Measurements from ENCODE around the gene RPIA. TPM values are rescaled to one million over a fixed set of nuclear protein-coding genes. Genes with fewer than 3 reads are reported as not detected.

The RPIA gene
- total and polyA plus RNA-seq, 2 donors = 25.4 to 53.9 TPM

DNA sequence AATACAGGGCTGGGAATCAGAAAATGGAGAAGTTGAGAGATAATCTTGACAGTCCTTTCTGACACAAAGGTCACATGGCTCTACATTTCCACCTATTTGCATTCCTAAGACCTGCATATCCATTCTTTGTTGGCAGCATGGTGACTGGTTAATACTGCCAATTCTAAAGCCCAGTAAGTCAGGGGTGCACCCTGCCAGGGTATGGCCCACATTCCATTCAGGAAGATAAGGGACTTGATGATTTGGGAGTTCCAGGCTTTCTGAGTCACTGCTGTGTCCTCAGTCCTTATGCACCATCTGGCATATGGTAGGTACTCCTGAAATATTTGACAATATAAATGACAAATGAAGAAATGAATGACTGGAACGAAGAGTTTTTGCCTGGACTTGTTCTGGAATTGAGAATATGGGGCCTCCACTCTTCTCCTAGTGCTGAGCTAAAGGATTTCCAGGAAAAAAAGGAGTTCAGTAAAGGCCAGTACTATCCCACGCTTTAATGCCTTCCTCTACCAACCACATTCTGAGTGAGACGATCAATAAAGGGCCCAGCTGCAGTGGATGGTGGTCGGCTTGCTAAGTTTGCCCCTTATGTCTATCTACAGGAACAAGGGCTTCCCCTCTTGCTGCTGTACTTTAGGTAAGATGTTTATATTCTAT, 32.5 kb upstream of the RPIA start:
- Histone ChIP-seq H3K4me3 (ENCODE audit: low read length in 2 of 2) (no peak overlapping the region), H3K4me1 (ENCODE audit: control insufficient read depth in 2 of 2, insufficient read depth in 2 of 2, low read length in 2 of 2) (no peaks in the 10 kb centered on the region), H3K27me3 (ENCODE audit: control insufficient read depth in 2 of 2, insufficient read depth in 1 of 2, low read length in 1 of 2) (no peaks in the 10 kb centered on the region), H3K27ac (ENCODE audit: low read depth in 1 of 2, low read length in 1 of 2) (no peak overlapping the region), H3K36me3 (ENCODE audit: control insufficient read depth in 2 of 2, insufficient read depth in 2 of 2, low read length in 1 of 2) (no peaks in the 10 kb centered on the region), H3K9me3 (ENCODE audit: control insufficient read depth in 2 of 2, insufficient read depth in 1 of 2, low read length in 1 of 2) (no peaks in the 10 kb centered on the region)
- DNase-seq (ENCODE audit: low read depth in 6 of 9, low spot score in 9 of 9) = no peak
- 85% methylated on average over 4 of the region's 4 CpGs for WGBS

DNA sequence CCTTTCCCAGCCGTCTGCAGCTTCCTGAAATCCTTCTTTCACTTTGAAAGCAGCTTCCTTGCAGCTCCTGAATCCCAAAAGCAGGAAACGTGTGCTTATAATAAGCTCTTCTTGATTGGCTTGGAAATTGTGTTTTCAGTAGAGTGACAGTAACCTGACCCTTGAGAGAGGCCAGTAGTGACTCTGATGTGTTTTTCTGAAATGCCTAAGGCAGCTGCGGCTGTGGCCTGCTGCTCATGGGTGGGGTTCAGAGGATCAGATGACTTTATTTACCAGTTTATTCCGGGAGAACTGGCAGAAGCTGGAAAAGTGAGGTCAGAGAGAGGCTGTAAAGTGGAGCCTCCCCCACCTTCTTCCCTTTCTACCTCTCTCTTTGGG, 31.9 kb upstream of the RPIA start:
- no peaks in the 10 kb centered on the region for H3K27me3 ChIP-seq (ENCODE audit: control insufficient read depth in 2 of 2, insufficient read depth in 1 of 2, low read length in 1 of 2)
- H3K36me3 ChIP-seq (ENCODE audit: control insufficient read depth in 2 of 2, insufficient read depth in 2 of 2, low read length in 1 of 2) = no peaks in the 10 kb centered on the region
- no peaks in the 10 kb centered on the region for H3K4me1 ChIP-seq (ENCODE audit: control insufficient read depth in 2 of 2, insufficient read depth in 2 of 2, low read length in 2 of 2)
- WGBS = 91% methylated on average over 4 of the region's 4 CpGs
- no peak for DNase-seq (ENCODE audit: low read depth in 6 of 9, low spot score in 9 of 9)
- H3K9me3 ChIP-seq (ENCODE audit: control insufficient read depth in 2 of 2, insufficient read depth in 1 of 2, low read length in 1 of 2) = no peaks in the 10 kb centered on the region
- H3K27ac ChIP-seq (ENCODE audit: low read depth in 1 of 2, low read length in 1 of 2) = peak overlapping the region in 1 of 2 donors; percentile 21
- H3K4me3 ChIP-seq (ENCODE audit: low read length in 2 of 2) = no peak overlapping the region

DNA sequence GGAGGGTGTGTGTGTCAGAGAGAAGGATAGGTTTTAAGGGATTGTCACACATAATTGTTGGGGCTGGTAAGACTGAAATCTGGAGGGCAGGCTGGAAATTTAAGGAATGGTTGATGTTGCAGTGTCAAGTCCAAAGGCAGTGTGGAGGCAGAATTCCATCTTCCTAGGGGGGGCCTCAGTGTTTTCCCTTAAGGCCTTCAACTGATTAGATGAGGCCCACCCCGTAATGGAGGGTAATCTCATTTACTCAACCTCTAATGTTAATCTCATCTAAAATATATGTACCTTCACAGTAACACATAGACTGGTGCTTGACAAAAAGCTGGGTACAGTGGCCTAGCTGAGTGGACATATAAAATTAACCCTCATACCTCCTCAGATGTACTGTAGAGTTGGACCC, 30.9 kb upstream of the RPIA start:
- Histone ChIP-seq H3K27ac (ENCODE audit: low read depth in 1 of 2, low read length in 1 of 2) (no peak overlapping the region), H3K4me3 (ENCODE audit: low read length in 2 of 2) (no peak overlapping the region), H3K36me3 (ENCODE audit: control insufficient read depth in 2 of 2, insufficient read depth in 2 of 2, low read length in 1 of 2) (no peaks in the 10 kb centered on the region), H3K27me3 (ENCODE audit: control insufficient read depth in 2 of 2, insufficient read depth in 1 of 2, low read length in 1 of 2) (no peaks in the 10 kb centered on the region), H3K4me1 (ENCODE audit: control insufficient read depth in 2 of 2, insufficient read depth in 2 of 2, low read length in 2 of 2) (no peaks in the 10 kb centered on the region), H3K9me3 (ENCODE audit: control insufficient read depth in 2 of 2, insufficient read depth in 1 of 2, low read length in 1 of 2) (no peaks in the 10 kb centered on the region)
- DNase-seq (ENCODE audit: low read depth in 6 of 9, low spot score in 9 of 9) = no peak
- WGBS = 98% methylated on average over 1 of the region's 1 CpG

DNA sequence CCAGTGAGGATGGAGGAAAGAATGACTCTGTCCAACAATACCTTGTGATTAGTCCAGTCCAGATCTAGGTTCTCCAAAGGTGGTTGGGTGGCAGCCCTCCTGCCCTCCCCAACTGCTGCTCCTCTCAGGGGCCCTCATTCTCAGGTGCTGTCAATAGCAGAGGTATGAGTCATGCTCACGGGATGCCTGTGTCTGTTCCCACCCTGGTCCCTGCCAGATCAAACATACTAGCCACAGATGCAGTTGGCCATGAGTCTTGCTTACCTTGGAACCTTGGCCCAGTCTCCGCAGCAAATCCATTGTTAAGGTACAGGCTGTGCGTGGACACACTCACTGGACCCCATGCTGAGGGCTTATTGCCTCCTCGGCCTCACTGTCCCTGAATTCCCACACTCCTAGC, 24.9 kb upstream of the RPIA start:
- no peak for DNase-seq (ENCODE audit: low read depth in 6 of 9, low spot score in 9 of 9)
- Histone ChIP-seq H3K27me3 (ENCODE audit: control insufficient read depth in 2 of 2, insufficient read depth in 1 of 2, low read length in 1 of 2) (no peaks in the 10 kb centered on the region), H3K36me3 (ENCODE audit: control insufficient read depth in 2 of 2, insufficient read depth in 2 of 2, low read length in 1 of 2) (no peaks in the 10 kb centered on the region), H3K4me3 (ENCODE audit: low read length in 2 of 2) (no peak overlapping the region), H3K27ac (ENCODE audit: low read depth in 1 of 2, low read length in 1 of 2) (no peak overlapping the region), H3K4me1 (ENCODE audit: control insufficient read depth in 2 of 2, insufficient read depth in 2 of 2, low read length in 2 of 2) (no peaks in the 10 kb centered on the region), H3K9me3 (ENCODE audit: control insufficient read depth in 2 of 2, insufficient read depth in 1 of 2, low read length in 1 of 2) (no peaks in the 10 kb centered on the region)
- 95% methylated on average over 4 of the region's 4 CpGs for WGBS

DNA sequence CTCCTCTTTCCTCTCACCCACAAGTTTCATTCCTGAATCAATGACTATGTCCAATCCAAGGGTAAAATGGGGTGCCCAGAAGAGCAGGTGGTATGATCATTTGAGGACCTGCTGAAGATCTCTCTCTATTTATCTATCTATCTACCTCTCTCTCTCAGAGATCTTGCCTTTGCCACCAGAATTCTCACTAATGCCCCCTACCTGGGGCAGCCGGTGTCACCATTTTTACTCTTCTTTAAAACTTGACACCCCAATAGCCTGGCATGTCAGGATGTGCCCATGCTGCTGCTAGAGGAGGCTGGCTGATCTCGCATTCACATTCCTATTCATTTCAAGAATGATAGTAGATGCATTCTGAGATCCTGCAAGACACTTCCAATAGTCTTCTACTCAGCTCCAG, 24.3 kb upstream of the RPIA start:
- no peaks in the 10 kb centered on the region for H3K4me1 ChIP-seq (ENCODE audit: control insufficient read depth in 2 of 2, insufficient read depth in 2 of 2, low read length in 2 of 2)
- WGBS = 99% methylated on average over 2 of the region's 2 CpGs
- H3K27ac ChIP-seq (ENCODE audit: low read depth in 1 of 2, low read length in 1 of 2) = no peak overlapping the region
- no peaks in the 10 kb centered on the region for H3K36me3 ChIP-seq (ENCODE audit: control insufficient read depth in 2 of 2, insufficient read depth in 2 of 2, low read length in 1 of 2)
- no peaks in the 10 kb centered on the region for H3K9me3 ChIP-seq (ENCODE audit: control insufficient read depth in 2 of 2, insufficient read depth in 1 of 2, low read length in 1 of 2)
- no peak for DNase-seq (ENCODE audit: low read depth in 6 of 9, low spot score in 9 of 9)
- no peak overlapping the region for H3K4me3 ChIP-seq (ENCODE audit: low read length in 2 of 2)
- H3K27me3 ChIP-seq (ENCODE audit: control insufficient read depth in 2 of 2, insufficient read depth in 1 of 2, low read length in 1 of 2) = no peaks in the 10 kb centered on the region

DNA sequence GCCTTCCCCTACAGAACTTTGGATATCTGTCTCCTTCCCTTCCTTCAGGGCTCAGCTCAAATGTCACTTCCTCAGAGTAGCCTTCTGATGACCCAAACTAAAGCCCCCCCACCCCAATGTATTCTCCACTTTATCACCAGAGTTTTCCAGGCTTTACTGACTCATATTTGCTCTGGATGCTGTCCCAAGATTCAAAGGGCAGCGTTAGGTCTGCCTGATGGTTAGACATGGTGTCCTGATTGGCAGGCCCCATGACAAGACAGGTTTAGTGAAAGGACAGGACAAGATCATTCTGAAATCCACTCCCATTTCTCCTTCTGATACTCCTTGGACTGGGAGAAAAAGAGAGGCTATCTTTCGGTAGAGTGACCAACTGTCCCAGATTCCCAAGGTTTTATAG, 22.6 kb upstream of the RPIA start:
- WGBS = 98% methylated on average over 2 of the region's 2 CpGs
- no peak for DNase-seq (ENCODE audit: low read depth in 6 of 9, low spot score in 9 of 9)
- no peak overlapping the region for H3K4me3 ChIP-seq (ENCODE audit: low read length in 2 of 2)
- no peaks in the 10 kb centered on the region for H3K4me1 ChIP-seq (ENCODE audit: control insufficient read depth in 2 of 2, insufficient read depth in 2 of 2, low read length in 2 of 2)
- H3K9me3 ChIP-seq (ENCODE audit: control insufficient read depth in 2 of 2, insufficient read depth in 1 of 2, low read length in 1 of 2) = no peaks in the 10 kb centered on the region
- no peaks in the 10 kb centered on the region for H3K36me3 ChIP-seq (ENCODE audit: control insufficient read depth in 2 of 2, insufficient read depth in 2 of 2, low read length in 1 of 2)
- H3K27me3 ChIP-seq (ENCODE audit: control insufficient read depth in 2 of 2, insufficient read depth in 1 of 2, low read length in 1 of 2) = no peaks in the 10 kb centered on the region
- H3K27ac ChIP-seq (ENCODE audit: low read depth in 1 of 2, low read length in 1 of 2) = no peak overlapping the region

DNA sequence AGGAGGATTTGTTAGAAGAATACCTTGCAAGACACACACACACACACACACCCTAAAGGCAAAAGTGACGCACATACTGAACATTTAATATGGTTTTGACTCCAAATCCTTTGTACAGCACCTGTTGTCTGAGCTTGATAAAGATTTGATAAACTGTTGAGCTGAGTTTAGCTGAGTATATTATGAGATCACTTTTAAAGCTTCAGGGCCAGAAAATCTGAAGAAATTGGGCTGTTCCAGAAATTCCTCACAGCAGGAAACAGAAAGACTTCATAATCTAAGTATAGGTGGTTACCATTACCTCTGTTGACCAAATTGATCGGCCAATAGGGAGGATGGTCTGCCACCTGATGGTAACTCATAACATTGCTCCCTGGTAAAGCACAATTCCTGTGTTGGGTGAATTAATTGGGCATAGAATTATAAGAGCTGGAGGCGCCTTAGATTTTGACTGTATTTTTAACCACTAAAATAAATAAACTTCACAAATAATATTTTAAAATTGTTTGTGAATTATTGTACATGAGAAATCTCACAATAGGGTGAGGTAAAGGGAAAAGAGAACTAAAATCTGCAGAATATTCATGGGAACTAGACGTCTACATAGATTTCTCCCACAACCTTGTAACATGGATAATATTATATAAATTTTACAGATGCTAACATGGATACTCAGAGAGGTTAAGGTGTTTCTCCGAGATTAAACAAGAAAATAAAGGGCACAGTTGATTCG, 21.8 kb upstream of the RPIA start:
- H3K36me3 ChIP-seq (ENCODE audit: control insufficient read depth in 2 of 2, insufficient read depth in 2 of 2, low read length in 1 of 2) = no peaks in the 10 kb centered on the region
- H3K4me3 ChIP-seq (ENCODE audit: low read length in 2 of 2) = no peak overlapping the region
- H3K4me1 ChIP-seq (ENCODE audit: control insufficient read depth in 2 of 2, insufficient read depth in 2 of 2, low read length in 2 of 2) = no peaks in the 10 kb centered on the region
- H3K27me3 ChIP-seq (ENCODE audit: control insufficient read depth in 2 of 2, insufficient read depth in 1 of 2, low read length in 1 of 2) = no peaks in the 10 kb centered on the region
- no peak overlapping the region for H3K27ac ChIP-seq (ENCODE audit: low read depth in 1 of 2, low read length in 1 of 2)
- no peaks in the 10 kb centered on the region for H3K9me3 ChIP-seq (ENCODE audit: control insufficient read depth in 2 of 2, insufficient read depth in 1 of 2, low read length in 1 of 2)
- 84% methylated on average over 6 of the region's 6 CpGs for WGBS
- peak in 1 of 9 donors; percentile 28 for DNase-seq (ENCODE audit: low read depth in 6 of 9, low spot score in 9 of 9)

DNA sequence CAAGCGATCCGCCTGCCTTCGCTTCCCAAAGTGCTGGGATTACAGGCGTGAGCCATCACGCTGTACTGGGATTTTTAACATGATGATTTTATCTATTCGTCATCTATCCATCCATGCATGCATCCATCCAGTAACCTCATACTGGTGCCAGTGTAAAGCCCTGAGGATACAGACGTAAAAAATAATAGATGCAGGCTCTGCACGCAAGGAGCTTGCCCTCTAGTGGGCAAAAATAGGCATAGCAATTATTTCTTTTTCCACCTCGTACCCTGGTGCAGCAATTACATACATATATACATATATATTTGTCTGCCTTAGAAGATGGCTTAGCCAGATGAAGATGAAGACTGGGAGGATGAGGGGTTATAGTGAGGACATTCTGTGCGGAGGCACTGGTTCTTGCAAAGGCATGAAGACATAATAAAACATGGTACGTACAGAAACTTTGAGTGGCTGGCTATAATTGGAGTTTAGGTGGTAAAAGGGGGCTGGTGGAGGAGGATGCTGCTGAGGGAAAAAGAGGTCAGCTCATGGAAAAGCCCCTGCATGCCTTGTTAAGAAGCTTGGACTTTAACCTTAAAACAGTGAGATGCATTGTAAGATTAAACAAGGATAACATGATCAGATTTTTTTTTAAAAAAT, 19.6 kb upstream of the RPIA start:
- H3K27me3 ChIP-seq (ENCODE audit: control insufficient read depth in 2 of 2, insufficient read depth in 1 of 2, low read length in 1 of 2) = no peaks in the 10 kb centered on the region
- no peaks in the 10 kb centered on the region for H3K4me1 ChIP-seq (ENCODE audit: control insufficient read depth in 2 of 2, insufficient read depth in 2 of 2, low read length in 2 of 2)
- no peak overlapping the region for H3K27ac ChIP-seq (ENCODE audit: low read depth in 1 of 2, low read length in 1 of 2)
- no peaks in the 10 kb centered on the region for H3K36me3 ChIP-seq (ENCODE audit: control insufficient read depth in 2 of 2, insufficient read depth in 2 of 2, low read length in 1 of 2)
- no peak overlapping the region for H3K4me3 ChIP-seq (ENCODE audit: low read length in 2 of 2)
- 61% methylated on average over 11 of the region's 11 CpGs for WGBS
- DNase-seq (ENCODE audit: low read depth in 6 of 9, low spot score in 9 of 9) = peak in 8 of 9 donors; percentile 22 to 63 (median 34)
- no peaks in the 10 kb centered on the region for H3K9me3 ChIP-seq (ENCODE audit: control insufficient read depth in 2 of 2, insufficient read depth in 1 of 2, low read length in 1 of 2)

DNA sequence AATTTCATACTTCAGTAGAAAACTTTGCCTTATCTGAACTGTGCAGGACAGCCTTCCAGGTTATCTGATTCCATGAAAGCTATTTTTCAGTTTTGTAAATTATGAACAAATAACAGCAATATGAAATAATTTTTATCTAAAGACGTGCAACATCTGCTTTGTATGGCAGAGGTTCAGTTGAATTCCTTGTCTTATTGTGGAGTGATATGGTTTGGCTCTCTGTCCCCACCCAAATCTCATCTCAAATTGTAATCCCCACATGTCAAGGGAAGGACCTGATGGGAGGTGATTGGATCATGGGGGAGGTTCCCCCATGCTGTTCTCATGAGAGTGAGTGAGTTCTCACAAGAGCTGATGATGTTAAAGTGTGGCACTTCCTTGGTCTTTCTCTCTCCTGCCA, 18.1 kb upstream of the RPIA start:
- no peaks in the 10 kb centered on the region for H3K27me3 ChIP-seq (ENCODE audit: control insufficient read depth in 2 of 2, insufficient read depth in 1 of 2, low read length in 1 of 2)
- H3K27ac ChIP-seq (ENCODE audit: low read depth in 1 of 2, low read length in 1 of 2) = no peak overlapping the region
- no peak for DNase-seq (ENCODE audit: low read depth in 6 of 9, low spot score in 9 of 9)
- H3K9me3 ChIP-seq (ENCODE audit: control insufficient read depth in 2 of 2, insufficient read depth in 1 of 2, low read length in 1 of 2) = no peaks in the 10 kb centered on the region
- no peak overlapping the region for H3K4me3 ChIP-seq (ENCODE audit: low read length in 2 of 2)
- no peaks in the 10 kb centered on the region for H3K4me1 ChIP-seq (ENCODE audit: control insufficient read depth in 2 of 2, insufficient read depth in 2 of 2, low read length in 2 of 2)
- WGBS = 93% methylated on average over 1 of the region's 1 CpG
- no peaks in the 10 kb centered on the region for H3K36me3 ChIP-seq (ENCODE audit: control insufficient read depth in 2 of 2, insufficient read depth in 2 of 2, low read length in 1 of 2)

Data from thymus (tissue), 11 donors.